GM18517 (cell line): ENCODE measurements around the gene VIPR2.
"Not testable (repeated sequence)": the region's sequence is repeated elsewhere in the genome, so short reads cannot be mapped to it uniquely, and the experiment has no call there.

Experiments
- ATAC-seq: cut with Tn5 transposase; IDR thresholded peaks from one replicate; pipeline ENCODE4 v1.9.1; 2021; ENCODE audit warnings: mild to moderate bottlenecking, moderate library complexity; ENCODE audit not compliant: unreplicated experiment

Gene VIPR2

DNA sequence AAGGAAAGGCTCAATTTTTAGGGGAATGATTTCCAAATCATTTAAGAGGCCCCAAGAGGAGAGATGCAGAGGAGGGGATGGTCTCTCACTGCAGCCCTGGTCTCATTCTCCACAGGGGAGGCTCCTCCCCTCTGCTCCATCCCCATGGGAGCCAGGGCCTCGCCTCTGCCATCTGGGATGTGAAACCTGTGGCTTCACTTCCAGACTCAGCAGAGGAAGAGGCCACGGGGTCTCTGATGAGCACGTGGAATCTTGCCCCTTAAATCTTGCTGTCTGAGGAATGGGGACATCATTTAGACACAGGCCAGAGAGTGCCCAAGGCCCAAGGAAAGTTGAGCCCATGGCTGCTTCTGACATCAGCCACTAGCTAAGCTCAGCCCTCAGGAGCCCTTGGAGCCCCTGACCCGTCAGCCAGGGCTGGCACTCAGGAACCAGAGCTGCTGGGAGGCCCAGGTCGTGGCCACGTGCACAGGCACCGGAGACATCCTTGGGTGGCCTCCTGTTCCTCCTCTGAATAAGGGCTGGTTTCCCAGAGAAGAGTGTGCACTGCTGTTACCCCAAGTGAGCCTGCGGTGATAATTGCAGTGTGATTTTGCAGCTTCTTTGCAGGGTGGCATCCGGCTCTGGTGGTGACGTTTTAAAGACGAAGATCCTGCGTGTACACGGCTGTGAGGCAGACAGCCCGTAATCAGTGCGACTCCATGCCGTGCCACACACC is 50.5 kb downstream of the VIPR2 start:
- ATAC-seq, result no peak

DNA sequence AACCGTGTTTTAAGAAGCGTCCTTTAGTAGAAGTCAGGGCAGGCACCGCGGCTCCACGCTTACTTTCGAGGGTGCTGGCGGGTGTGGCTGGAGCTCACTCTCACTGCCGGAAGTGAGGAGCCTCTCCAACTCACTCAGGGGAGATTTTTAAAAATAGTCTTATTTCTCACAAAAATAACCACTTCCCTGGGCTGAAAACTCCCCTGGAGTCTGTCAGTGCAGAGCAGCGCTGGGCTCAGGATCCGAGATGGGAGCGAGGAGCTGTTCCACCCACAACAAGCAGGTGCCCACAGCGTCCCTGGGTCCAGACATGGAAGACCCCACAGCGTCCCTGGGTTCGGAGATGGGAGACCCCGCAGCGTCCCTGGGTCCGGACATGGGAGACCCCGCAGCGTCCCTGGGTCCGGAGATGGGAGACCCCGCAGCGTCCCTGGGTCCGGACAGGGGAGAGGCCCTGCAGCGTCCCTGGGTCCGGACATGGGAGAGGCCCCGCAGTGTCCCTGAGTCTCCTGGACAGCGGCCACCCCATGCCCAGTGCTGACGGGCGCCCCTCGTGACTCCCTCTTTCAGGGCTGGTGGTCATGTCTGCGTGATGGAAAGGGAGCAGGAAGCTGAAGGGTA is 51.2 kb downstream of the VIPR2 start:
- no peak for ATAC-seq

DNA sequence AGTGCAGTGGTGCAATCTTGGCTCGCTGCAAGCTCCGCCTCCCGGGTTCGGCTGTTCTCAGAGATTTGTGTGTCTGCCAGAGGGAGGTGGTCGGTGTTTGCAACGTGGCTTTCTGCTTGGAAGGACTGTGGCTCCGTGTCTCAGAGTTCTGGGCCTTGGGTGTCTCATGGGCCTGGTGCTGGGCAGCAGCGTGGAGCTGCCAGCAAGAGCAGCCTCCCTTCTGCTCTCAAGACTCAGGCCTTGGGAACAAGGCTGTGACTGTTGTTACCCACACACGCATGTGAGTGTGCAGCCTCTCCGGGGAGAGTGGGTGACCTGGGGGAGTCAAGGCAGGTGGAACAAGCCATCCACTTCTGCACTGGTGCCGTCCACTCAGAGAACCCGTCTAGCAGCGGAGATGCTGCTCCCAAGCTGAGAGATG is 52.0 kb downstream of the VIPR2 start:
- ATAC-seq, result no peak

DNA sequence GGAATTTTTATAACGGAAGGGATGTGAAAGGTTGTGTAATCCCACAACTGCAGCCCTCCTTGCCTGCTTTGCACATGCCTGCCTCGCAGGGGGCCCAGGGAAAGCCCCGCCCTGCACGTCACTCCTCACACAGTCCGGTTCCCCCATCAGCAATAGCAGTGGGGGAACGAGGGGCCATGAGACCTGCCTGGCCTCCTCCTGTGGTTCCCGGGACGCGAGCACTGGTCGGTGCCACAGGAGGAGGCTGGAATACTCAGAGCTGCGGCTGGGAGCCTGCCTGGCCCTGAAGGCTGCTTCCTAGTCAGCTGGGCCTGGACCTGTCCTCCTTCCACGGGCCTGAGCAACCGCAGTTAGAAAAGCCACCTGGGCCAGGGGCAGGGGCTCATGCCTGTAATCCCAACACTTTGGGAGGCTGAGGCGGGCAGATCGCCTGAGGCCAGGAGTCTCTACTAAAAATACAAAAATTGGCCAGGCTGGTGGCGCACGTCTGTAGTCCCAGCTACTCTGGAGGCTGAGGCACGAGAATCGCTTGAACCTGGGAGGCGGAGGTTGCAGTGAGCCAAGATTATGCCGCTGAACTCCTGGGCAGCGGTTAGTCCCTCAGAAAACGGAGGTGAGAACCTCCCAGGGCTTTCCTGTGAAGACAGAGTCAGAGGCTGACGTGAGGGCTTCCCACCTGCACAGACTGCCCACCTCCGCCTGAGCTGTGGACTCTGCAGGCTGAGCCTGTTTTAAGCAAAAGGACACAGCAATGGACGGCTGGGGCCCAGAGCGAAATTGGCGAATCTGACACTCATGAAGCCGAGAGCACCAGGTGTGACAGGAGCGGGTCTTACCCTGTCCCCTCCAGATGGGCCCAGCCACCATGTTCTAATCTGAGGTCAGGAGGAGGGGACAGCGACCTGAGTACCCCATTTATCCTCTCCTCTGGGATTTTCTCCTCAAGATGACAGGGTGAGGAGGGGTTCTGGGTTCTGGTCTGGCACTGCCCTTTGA is 52.9 kb downstream of the VIPR2 start:
- ATAC-seq, result no peak

DNA sequence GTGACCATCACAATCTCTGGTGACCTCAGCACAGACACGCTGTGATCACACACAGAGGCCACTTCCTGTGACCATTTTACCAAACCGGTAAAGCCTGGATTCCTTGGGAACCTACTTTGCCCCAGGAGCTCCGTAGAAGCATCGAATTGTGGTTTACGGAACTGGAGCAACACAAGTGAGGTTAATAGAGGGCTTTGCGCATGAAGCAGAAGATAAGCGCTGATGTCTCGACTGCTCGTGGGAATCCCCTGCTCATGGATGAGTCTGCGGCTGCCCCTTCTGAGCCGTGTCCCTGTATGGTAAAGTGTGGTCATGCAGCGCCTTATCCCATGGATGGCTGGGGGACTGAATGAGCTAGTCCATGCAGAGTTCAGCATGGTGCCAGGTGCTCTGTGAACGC is 53.6 kb downstream of the VIPR2 start:
- no peak for ATAC-seq

DNA sequence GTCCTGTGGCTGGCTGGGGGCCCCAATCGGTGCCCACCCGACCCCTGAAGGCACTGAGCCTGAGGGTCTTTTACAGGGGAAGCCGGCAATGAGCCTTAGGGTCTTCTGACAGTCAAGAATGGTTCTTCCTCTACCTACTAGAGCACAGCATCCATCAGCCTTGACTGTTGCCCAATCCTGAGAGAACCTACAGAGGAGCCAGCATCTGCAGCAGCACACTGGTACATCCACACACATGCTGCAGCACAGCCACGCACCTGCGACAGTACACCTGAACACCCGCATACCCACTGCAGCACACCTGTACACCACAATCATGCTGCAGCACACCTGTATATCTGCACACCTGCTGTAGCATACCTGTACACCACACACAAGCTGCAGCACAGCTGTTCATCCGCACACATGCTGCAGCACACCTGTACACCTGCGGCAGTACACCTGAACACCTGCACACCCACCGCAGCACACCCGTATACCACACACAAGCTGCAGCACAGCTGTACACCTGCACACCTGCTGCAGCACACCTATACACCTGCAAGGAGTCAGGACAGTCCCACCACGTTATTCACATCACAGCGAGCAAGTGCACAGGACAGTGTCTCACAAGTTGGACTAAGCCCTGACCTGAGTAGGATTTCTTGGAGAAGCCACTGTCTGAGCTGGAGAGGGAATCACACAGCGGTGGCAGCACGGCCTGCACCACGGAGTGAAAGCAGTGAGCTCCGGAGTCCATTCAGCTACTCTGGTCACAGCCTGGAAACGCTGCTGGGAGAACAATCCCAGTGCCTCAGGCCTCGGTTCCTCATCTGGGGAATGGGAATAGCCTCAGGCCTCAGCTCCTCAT is 56.4 kb downstream of the VIPR2 start:
- ATAC-seq, result no peak

DNA sequence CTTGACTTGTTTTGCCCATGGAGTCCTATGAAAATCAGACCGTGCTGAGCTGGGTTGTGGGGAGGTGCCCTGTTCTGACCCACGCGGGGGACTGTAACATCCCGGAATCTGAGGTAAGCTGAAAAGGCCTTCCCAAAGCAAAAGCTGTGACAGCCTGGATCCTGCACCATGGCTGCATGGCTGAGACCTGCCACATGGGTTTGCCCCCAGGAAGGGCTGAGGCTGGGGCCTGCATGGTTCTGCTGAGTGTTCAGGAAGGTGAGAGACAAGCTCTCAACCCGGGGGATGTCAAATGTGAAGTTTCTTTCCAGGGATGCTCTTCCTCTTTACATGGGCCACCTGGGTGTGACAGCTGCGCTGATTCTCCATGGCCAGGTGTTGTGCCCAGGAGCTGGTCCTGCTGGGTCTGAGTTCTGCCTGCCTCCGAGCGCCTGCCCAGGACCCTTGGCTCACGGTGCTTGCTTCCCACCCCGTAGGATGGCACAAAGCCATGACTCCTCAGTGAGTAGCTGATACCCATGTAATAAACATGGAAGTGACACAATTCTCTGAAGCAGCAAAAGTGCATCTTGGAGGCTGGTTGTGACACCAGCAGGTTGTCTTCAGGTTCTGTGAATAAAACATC is 58.3 kb downstream of the VIPR2 start:
- no peak for ATAC-seq

DNA sequence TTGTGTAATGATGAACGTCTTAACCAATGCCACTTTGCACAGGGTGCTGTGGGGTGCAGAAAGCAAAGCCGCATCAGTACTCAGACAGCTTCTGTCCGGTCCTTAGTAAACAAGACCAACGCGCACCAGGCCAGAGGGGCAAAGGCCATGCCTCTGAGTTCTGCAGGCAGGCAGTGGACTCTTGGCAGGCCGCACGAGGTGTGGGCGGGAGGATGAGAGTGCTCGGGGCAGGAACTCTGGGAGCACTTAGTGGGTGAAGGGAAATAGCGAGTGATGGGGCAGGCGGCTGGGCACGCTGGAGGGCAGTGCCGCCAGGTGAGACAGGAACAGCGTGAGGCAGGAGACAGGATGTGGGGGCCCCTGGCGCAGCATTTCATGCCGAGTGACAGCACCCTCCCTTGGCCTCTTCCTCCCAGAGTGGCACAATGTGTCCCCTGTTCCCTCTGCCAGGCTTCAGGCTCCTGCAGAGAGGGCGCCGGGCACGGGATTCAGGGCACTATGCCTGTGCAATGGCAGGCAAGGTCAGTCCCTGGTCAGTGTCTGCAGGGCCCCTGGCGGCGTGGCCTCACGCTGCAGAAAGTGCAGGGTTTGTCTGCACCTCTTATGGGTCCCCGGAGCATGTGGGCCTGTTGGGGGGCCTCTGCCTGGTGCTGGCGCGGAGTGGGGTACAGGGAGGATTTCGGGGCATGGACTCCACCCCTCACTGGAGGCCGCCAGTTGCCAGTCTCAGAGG is 60.4 kb downstream of the VIPR2 start:
- no peak for ATAC-seq

DNA sequence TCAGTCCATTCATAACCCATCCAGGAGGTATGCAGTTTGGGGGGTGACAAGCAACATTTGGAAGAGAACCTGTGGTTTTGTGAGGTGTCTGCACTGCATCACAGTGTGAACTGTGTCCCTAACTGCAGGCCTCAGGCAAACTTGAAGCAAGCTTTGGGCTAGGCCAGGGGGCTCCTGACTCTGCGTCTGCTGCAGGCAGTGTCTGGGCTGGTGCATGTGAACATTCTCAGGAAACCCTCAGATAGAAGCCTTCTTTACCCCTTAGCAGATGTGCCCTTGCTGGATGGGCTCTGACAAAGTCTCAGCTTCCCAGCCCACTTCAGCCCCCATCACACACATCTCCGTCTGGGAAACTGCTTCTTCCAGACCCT is 61.0 kb downstream of the VIPR2 start:
- no peak for ATAC-seq

DNA sequence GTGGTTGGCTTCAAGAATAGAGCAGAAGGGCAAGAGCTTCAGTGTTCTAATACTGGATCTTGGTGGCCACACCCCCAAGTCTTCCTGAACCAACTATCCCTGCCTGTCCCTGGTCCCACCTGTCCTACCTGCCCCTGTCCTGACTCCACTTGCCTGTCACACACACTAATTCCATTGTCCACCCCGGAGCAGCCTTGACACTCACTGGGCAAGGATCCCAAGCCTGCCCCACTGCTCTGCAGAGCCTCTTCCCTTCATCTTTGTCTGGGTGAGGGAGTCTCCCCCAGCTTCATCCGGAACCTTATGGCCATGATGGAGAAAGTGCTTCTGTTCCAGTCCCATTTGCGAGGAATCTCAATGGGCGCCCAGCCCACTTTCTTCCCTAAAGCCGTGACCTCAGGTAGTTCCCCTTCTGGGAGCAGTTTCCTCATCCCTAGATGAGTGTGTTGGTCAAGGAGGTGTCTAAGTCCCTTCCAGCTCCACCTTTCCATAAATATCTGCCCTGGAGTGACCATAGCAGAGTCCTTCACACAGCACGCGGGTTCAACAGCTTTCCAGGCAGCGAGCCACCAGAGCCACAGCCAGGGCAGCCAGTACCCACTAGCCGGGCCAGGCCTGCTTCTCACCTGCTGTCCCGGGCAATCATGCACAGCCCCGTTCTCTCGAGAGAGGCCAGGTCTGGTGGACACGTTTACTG is 61.5 kb downstream of the VIPR2 start:
- ATAC-seq, result no peak

DNA sequence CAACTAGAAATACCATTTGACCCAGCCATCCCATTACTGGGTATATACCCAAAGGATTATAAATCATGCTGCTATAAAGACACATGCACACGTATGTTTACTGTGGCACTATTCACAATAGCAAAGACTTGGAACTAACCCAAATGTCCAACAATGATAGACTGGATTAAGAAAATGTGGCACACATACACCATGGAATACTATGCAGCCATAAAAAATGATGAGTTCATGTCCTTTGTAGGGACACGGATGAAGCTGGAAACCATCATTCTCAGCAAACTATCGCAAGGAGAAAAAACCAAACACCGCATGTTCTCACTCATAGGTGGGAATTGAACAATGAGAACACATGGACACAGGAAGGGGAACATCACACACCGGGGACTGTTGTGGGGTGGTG is 62.6 kb downstream of the VIPR2 start:
- not testable (repeated sequence) for ATAC-seq

DNA sequence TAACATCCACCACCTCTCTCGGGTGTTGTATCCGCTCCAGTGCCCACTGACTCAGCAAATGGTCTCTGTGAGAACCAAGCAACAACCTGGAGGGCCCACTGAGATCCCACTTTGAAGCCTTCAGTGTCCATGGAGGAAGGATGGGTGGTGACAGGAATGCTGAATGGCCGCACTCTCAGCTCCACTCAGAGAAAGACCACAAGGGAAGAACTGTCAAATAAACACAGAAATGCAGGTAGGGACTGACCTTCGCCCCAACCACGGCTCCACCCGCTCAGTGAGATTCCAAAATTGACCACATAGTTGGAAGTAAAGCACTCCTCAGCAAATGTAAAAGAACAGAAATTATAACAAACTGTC is 65.8 kb downstream of the VIPR2 start:
- no peak for ATAC-seq

DNA sequence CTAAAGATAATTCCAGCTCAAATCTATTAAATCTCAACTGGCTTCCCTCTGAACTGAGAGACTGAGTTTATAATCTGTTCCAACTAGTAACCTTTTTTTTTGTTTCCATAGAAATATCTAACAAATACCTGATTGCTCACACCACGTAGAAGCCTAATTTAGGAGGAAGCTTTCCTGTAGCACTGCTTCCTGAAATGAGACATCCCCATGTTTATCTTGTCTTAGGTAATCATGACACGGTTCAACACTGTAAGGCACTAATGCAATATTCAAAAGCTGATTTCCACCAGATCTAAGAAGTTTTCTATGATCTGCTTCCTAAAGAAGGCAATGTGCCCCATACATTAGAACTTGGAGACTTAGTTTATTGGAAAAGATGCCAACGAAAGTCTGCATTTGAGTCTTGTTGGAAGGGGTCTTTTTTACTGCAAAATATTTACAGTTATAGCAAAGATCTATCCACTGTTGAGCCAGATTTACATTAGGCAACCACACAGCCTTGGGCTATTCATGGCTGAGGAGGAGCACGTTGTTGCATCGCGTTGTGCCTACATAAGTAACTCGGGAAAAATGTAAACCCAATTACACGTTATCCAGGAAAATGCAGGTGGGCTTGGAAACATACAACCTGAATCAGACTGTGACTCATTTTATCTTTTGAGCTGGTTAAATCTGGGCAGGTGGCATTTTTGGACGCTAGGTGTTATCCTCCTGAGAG is 66.3 kb downstream of the VIPR2 start:
- ATAC-seq, result no peak

DNA sequence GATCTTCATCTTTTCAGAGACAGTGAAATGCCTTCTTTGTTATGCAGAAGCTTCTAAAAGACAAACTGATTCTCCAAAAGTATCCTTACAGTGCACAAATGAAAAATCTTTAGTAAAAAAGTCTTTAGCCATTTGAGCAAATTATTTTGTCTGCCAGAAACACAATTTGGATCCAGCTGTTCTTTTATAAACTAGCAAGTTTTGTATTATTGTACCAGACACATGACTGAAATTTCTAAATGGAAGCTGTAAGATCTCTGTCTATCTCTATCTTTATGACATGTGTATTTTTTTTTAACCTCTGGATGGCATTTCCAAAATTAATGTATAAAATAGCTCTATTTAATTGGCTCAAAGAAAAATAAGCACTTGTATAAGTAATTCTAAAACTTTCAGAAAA is 68.3 kb downstream of the VIPR2 start:
- ATAC-seq, result no peak

DNA sequence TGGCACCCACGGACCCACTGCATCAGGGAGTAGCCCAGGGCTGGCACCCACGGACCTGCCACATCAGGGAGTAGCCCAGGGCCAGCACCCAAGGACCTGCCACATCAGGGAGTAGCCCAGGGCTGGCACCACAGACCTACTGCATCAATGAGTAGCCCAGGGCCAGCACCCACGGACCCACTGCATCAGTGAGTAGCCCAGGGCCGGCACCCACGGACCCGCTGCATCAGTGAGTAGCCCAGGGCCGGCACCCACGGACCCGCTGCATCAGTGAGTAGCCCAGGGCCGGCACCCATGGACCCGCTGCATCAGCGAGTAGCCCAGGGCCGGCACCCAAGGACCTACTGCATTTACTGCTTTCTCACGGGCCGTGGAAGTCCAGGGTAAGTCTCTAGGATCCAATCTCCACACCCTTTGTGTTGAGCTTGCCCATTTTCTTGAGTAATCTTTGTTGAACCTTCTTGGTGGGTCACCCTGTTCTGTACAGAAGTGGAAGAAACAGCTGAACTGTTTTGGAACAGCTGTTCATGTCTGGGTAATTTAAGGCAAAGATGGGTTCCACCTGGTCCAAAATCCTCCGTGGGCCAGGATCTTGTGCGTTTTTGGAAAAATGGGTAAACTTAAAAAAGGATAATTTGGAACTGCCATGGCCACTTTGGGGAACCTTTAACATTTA is 69.0 kb downstream of the VIPR2 start:
- ATAC-seq, result no peak

DNA sequence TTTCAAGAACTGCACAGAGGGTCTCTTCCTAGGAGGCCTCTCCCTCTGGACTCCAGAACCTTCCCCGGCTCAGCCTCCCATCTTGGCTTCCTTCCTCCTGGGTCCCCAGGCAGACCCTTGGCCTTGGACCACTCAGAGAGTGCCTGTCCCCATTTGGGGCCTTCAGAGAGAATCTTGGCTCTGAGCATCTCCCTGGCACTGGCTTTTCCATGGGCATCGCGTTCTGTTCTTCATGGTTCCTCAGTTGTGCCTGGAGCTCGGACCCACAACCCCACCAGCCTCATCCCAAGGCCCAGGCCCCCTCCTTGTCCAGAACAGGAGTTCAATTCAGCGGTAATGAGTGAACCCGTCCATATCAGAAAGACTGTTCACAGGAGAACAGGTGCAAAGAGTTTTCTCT is 73.4 kb downstream of the VIPR2 start:
- ATAC-seq, result no peak

DNA sequence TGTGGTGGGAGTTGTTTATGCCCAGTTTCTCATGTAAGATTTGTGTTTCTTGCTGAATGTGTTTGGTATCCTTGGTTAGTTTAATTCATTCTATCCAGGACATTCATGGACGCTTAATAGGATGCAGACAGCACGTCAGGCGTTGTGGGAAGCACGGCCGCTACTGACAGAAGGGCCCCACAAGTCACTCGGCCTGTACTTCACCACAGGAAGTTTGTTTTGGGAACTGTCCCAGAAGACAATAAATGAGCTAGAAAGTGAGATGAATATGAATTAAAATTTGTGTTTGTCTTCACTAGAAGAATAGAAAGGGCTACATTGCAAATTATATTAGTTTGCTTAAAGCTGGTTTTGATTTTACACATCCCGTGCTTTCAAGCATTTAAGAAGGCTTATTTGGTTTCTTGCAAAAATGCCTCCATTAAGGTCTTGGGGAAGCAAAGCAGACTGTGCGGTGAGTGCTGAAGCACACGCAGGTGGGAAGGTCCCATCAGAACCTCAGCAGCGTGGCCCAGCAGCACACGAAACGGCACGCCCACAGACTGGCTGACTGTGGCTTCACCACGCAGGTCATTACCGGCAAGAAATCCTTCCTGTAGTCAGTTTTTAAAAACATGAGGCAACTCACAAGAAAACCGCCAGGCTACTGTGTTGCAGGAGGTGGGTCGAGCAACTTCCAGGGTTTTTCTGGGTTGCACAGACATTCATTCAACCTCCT is 74.1 kb downstream of the VIPR2 start:
- ATAC-seq, result no peak
